22Rv1 (cell line): ENCODE data around the gene CDC42EP2.

Experiments
- H3K27ac ChIP-seq: fragments of 450-650 bp; 2 replicates; pipeline ENCODE4 v1.5.1; 2017
- CTCF ChIP-seq: fragments of 450-650 bp; IDR thresholded peaks from 2 replicates; pipeline ENCODE4 v1.5.1; 2017; ENCODE audit warnings: mild to moderate bottlenecking
- ZFX ChIP-seq: fragments of 450-650 bp; IDR thresholded peaks from 2 replicates; pipeline ENCODE4 v1.6.1; 2017; ENCODE audit warnings: antibody characterized with exemption, borderline replicate concordance

The CDC42EP2 gene

DNA sequence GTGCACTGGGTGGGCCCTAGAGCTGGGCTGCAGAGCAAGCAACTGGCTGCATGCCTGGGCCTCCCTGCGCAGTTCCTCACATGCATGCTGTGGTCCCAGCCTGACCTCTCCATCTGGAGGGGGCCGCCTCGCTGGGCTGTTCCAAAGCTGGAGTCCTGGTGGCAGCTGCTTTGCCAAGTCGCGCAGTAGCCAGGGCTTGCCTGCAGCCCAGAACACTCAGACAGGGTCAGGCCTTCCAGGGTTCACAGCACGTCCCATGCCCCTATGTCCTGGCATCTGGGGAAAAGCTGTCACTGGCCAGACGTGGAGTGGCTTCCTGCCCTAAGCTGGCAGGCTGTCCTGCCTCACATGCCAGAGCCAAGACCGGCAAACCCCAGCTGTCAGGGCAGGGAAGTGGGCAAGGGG is 16.5 kb upstream of the CDC42EP2 start:
- TF ChIP-seq ZFX (no peak), CTCF (no peak)
- no peak overlapping the region for H3K27ac ChIP-seq

- H3K27ac ChIP-seq, result no peak overlapping the region
- TF ChIP-seq CTCF, result no peak
- TF ChIP-seq ZFX, result no peak
Measured at GRCh38 chr11:65298655-65299179, 15.9 kb upstream of the CDC42EP2 start.

DNA sequence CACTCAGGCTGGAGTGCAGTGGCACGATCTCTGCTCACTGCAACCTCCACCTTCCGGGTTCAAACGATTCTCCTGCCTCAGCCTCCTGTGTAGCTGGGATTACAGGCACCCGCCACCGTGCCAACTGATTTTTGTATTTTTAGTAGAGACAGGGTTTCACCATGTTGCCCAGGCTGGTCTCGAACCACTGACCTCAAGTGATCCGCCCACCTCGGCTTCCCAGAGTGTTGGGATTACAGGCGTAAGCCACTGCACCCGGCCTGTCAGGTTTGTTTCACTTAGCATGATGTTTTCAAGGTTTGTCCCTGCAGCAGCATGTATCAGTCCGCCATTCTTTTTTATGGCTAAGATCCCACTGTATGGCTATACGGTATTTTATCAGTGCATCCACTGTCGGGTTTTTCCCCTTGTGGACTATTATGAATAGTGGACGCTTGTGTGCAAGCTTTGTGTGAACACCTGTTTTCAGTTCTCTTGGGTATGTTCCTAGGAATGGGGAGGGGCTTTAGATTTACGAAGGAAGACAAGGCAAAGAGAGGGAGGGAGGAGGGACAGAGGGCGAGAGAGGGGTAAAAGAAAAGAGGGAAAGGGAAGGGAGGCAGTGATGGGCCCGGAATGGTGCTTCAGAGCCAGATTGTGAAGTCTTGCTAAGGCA is 13.9 kb upstream of the CDC42EP2 start:
- H3K27ac ChIP-seq, result no peak overlapping the region
- TF ChIP-seq ZFX (no peak), CTCF (no peak)

DNA sequence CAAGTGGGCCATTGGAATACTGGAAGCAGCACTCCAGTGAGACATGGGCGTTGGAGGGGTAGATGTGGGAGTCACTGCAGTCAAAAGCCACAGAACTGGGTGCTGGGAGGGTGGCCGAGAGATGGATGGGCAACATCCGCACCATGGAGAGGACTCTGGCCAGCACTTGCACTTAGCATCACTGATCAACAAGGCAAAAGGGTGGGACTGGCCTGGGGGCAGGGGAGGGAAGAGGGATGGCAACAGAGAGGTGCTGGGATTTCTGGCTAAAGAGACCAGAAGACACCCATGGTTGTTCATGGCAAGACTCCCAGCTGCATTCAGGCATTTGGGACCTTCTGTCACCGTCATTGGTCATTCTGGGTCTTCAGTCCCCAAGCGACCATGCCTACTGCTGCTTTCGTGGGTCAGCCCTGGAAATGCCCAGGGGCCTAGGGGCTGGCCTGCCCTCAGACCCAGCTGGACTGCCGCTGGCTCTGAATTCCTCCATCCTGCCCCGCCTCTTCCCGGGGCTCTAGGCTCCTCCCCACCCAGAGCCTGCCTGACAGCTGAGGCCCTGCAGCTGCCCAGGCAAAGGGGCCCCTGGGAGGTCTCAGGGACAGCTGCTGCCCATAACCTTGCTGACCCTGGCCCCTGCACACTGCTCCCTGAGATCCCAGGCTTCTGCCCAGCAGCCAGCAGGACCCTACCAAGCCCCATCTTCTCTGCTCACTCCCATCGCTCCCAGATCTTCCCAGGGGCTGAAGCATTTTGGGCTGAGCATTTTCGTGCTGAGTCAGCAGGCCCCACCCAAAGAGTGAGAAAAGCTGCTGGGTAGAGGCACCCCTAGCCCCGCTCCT is 13.0 kb upstream of the CDC42EP2 start:
- no peak for TF ChIP-seq ZFX
- TF ChIP-seq CTCF, result no peak
- H3K27ac ChIP-seq, result no peak overlapping the region

GRCh38 chr11:65303555-65303954 is 11.1 kb upstream of the CDC42EP2 start:
- no peak overlapping the region for H3K27ac ChIP-seq
- no peak for TF ChIP-seq CTCF
- TF ChIP-seq ZFX, result no peak

DNA sequence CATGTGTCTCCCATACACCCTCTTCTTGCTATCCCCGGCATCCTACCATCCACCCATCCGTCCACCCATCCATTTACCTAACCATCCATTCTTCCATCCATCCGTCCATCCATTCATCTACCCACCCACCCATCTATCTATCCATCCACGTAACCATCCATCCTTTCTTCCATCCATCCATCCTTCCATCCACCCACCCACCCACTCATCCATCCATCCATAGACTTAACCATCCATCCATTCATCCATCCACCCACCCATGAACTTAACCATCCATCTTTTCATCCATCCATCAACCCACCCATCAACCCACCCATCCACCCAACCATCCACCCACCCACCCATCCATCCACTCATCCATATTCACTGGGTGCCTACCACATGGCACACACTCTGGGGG is 10.6 kb upstream of the CDC42EP2 start:
- TF ChIP-seq CTCF (no peak), ZFX (no peak)
- H3K27ac ChIP-seq, result no peak overlapping the region

DNA sequence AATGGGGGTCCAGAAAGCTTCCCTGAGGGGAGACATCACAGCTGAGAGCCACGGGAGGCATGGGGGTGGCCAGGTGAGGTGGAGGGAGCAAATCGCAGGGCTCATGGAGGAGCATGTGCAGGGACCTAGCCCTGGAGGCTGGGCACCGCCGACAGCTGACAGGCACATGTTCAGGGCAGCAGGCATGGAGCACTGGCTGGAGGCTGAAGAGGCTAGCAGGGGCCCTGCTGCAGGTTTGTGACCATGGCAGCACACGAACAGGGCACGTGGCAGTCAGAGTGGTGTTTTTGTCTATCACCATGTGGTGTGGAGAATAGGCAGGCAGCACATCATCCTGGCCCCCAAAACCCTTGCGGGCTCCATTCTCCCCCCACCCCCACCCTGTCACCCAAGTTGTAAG is 10.1 kb upstream of the CDC42EP2 start:
- H3K27ac ChIP-seq, result no peak overlapping the region
- TF ChIP-seq CTCF (no peak), ZFX (no peak)
